GM20000 (cell line): ENCODE results near the gene PSMD1.

Experiments
- DNase-seq: peaks from one replicate; pipeline ENCODE4 v3.0.0; 2012; ENCODE audit warnings: low spot score
- CTCF ChIP-seq: IDR thresholded peaks from 2 replicates; pipeline ENCODE4 v1.5.1; 2012; ENCODE audit warnings: mild to moderate bottlenecking, control low read depth; ENCODE audit errors: extremely low read depth, missing control alignments

PSMD1 gene

DNA sequence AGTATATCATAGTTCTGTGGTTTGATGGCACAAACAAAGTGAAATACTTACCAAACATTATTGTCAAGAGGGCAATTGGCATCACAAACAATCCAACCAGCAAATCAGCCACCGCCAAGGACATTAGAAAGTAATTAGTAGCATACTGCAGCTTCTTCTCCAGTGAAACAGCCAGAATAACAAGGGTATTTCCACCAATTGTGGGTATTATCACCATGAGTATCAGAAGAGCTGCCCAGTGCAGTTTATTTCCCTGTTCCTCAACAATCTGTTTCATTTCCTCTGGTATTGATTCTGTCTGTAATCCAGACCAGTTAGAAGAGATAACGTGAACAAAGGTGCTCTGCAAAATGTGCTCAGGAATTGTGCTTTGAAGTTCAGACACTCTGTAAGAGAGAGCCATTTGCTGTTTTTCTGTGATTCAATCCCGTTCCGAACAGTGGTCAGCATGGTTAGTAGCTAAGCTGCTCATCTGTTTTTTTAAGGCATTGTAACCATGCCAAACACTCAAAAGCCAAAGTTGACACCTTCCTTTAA, 66.8 kb downstream of the PSMD1 start:
- DNase-seq, result peak; percentile 10
- no peak for TF ChIP-seq CTCF

- peak; percentile 11 for DNase-seq
- no peak for TF ChIP-seq CTCF
Observed at GRCh38 chr2:231124838-231125568, 68.3 kb downstream of the PSMD1 start, which contains the start of gene HTR2B. HTR2B (minus strand) TSS chr2:231125042; CDS start chr2:231123764, 1,278 bp downstream.

- DNase-seq, result no peak
- TF ChIP-seq CTCF, result no peak
Observed at GRCh38 chr2:231126123-231126522, 69.5 kb downstream of the PSMD1 start.

- no peak for TF ChIP-seq CTCF
- no peak for DNase-seq
Observed at GRCh38 chr2:231127480-231127879, 70.8 kb downstream of the PSMD1 start.

DNA sequence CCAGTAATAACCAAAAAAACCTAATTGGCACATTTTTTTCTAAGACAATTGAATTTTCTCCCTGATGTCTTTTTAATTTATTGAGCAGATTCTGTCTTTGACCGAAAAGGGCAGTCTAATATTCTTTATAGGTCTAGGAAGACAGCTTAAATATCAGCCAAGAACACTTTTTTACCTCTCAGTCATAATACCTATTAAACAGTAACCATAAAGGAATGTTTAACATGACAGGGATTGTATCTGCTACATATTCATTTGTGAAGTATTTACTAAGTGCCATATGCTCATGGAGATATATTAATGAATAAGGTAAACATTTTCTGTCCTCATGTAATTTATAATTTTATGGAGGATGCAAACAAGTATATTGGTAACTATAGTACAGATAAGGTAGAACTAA, 71.3 kb downstream of the PSMD1 start:
- no peak for DNase-seq
- TF ChIP-seq CTCF, result no peak

DNA sequence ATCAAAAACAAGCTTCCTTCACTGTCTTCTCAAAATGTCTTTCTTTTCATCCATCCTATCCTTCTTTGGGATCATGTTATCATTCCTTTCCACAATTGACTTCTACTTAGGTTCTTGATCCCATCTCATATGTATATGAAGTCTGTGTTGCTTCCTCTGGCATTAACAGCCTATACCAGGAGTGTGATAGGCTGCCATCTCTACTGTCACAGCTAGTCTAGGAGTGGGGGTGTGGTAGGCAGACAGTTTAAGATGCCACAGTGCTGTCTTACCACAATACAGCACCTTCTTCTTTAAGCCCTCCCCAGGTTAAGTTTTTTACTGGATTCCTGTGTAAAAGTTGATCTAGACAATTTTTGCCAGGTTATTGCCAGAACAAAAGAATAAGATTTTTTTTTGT, 71.9 kb downstream of the PSMD1 start:
- no peak for TF ChIP-seq CTCF
- no peak for DNase-seq

DNA sequence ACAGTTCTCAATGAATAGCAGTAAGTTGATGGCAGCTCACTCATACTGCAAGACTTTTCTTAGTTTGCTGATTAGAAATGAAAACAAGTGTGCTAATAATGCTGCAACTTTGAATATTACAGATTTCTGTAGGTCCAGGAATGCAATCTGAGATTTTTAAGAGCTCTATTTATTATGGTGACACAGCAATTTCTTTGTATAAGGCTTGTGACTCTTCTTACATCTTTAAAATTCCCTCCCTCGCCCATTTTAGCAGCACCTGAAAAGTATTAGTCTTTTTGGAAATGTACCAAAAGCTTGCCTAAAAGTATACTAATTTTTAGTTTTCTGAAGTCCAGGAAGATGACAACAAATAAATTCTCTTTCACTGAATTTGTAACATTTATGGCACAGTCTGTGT, 72.5 kb downstream of the PSMD1 start:
- no peak for TF ChIP-seq CTCF
- no peak for DNase-seq
